Measurements from ENCODE around the gene PLEK. TPM values are rescaled to one million over a fixed set of nuclear protein-coding genes. Genes with fewer than 3 reads are reported as not detected.

PLEK gene
- total and polyA plus RNA-seq, 11 donors: 1.3 to 90.0 (median 3.1) TPM

DNA sequence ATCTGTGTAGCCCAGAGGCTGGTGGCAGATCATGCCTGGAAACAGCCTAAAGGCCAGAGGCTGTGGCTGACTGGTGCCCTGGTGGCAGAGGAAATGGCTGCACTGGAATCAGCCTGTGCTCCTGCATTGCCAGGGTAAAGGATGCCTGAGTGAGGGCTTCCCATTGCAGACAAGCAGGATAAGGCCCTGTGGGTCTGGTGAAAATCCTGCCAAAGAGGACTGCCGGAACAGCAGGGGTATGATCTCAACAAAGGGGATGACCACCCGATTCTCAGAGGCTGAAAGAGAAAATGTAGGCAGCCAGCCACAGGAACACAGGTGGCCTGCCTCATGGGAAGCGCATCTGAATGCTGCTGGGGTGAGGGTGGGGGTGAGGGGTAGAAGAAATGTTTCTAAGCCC lies 53.8 kb downstream of the PLEK start:
- H3K4me3 ChIP-seq: no peak overlapping the region
- H3K4me1 ChIP-seq: peaks cover 0 to 12% (median 0%) of the 10 kb centered on the region in 12 donors
- no peaks in the 10 kb centered on the region for H3K9me3 ChIP-seq
- TF ChIP-seq, protein P1, sequence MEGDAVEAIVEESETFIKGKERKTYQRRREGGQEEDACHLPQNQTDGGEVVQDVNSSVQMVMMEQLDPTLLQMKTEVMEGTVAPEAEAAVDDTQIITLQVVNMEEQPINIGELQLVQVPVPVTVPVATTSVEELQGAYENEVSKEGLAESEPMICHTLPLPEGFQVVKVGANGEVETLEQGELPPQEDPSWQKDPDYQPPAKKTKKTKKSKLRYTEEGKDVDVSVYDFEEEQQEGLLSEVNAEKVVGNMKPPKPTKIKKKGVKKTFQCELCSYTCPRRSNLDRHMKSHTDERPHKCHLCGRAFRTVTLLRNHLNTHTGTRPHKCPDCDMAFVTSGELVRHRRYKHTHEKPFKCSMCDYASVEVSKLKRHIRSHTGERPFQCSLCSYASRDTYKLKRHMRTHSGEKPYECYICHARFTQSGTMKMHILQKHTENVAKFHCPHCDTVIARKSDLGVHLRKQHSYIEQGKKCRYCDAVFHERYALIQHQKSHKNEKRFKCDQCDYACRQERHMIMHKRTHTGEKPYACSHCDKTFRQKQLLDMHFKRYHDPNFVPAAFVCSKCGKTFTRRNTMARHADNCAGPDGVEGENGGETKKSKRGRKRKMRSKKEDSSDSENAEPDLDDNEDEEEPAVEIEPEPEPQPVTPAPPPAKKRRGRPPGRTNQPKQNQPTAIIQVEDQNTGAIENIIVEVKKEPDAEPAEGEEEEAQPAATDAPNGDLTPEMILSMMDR (IDR thresholded peaks at IDR 0.05): no peak
- no peak for TF ChIP-seq POLR2A (IDR thresholded peaks at IDR 0.05)
- no peak overlapping the region for H3K27ac ChIP-seq
- DNase-seq: no peak
- no peaks in the 10 kb centered on the region for H3K27me3 ChIP-seq
- H3K36me3 ChIP-seq: no peaks in the 10 kb centered on the region
- WGBS, 4 donors: 80 to 100% (median 87%) methylated on average over 3 of the region's 3 CpGs
- ATAC-seq: no peak
- intact Hi-C loops (cut with DNase I): no loop called here

DNA sequence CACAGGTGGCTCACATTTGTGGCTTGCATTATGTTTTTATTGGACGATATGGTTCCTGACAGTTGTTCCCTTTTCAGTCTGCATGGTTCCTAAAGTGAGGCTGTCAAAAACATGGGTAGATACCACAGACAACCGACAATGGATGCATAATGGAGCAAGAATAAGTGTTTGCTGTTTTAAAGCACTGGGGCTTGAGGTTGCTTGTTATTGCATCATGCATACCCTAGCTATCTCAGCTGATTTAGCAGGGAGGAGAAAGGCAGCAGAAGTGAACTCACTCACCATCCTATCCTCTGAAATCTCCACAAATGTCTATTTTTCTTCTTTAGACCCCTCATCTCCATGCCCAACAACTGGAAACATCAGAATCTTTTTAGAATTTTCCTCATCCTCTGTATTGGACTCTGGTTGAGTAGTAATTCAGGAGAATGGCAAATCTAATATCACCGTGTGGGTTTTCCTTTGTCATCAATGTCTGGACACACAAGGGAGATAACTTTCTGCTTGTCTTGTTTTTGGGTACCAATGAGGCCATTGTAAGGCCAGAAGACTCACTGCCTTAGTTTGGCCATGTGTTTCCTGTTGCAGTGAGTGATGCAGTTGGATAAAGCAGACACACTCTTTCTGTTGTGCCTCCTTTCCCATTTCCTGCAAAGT lies 55.3 kb downstream of the PLEK start:
- DNase-seq: no peak
- Histone ChIP-seq H3K36me3 (no peaks in the 10 kb centered on the region), H3K4me1 (peaks cover 0 to 27% (median 0%) of the 10 kb centered on the region in 12 donors), H3K9me3 (no peaks in the 10 kb centered on the region), H3K4me3 (no peak overlapping the region), H3K27ac (no peak overlapping the region), H3K27me3 (no peaks in the 10 kb centered on the region)
- intact Hi-C loops (cut with DNase I): no loop called here
- WGBS, 4 donors: 57 to 69% (median 63%) methylated on average over 3 of the region's 3 CpGs
- TF ChIP-seq, protein P1 (IDR thresholded peaks at IDR 0.05): no peak
- no peak for TF ChIP-seq POLR2A (IDR thresholded peaks at IDR 0.05)
- ATAC-seq: no peak

DNA sequence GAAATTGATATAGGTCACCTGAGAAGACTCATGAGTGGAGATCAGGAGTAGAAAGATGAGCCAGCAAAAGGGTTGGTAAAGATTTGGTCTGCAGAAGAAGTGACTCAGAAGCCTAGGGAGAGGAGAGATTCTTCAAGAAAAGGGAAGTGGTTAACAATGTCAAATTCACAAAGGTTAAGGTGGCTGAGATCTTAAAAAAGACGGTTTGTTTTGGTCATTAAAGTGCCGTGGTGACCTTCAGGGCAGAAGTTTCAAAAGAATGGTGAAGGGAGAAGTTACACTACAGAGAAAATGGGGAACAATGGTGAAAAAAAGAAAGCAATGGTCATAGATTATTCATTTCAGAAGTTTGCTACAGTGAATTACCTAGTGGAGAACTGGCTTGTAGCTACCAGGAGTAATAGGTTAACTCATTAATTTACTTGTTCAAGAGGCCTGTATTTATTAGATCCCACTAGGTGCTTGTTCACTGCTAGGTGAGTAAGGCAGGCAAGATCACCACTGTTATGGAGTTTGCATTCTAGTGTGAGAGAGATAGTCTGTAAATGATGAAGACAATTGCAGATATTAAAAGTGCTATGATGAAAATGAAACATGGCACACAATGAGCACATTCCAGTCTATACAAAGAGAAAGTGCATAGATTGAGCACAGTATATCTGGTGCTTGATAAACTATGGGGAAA lies 59.0 kb downstream of the PLEK start:
- Histone ChIP-seq H3K27me3 (no peaks in the 10 kb centered on the region), H3K4me1 (peaks cover 0 to 50% (median 0%) of the 10 kb centered on the region in 12 donors), H3K27ac (peak overlapping the region in 1 of 12 donors; percentile 16), H3K36me3 (no peaks in the 10 kb centered on the region), H3K9me3 (no peaks in the 10 kb centered on the region), H3K4me3 (no peak overlapping the region)
- WGBS, 4 donors: 61 to 72% (median 68%) methylated on average over 2 of the region's 2 CpGs
- DNase-seq (no peak), ATAC-seq (no peak)
- intact Hi-C loops (cut with DNase I): no loop called here
- TF ChIP-seq, protein P1 (IDR thresholded peaks at IDR 0.05): no peak
- no peak for TF ChIP-seq POLR2A (IDR thresholded peaks at IDR 0.05)

DNA sequence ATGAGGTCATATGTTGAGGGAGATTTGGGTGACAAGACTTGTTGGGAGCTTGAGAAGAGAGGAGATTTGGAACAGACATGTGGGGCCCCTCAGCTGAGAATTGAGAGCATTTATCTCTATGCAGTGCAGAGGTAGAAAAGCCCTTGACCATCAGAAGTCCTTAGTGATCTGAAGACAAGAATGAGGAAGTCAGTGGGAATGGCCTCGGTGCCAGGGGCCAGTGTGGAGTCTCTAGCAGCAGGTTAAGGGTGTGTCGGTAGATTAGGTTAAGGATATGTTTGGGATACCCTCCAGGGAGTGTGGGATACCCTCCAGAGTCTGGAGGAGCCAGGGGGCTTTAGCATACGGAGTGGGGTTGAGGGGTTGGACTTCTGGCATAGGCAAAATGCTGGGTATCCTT lies 60.4 kb downstream of the PLEK start:
- Histone ChIP-seq H3K4me1 (peaks cover 0 to 50% (median 0%) of the 10 kb centered on the region in 12 donors), H3K36me3 (no peaks in the 10 kb centered on the region), H3K9me3 (no peaks in the 10 kb centered on the region), H3K27me3 (no peaks in the 10 kb centered on the region), H3K27ac (no peak overlapping the region), H3K4me3 (no peak overlapping the region)
- WGBS, 4 donors: 79 to 85% (median 81%) methylated on average over 3 of the region's 3 CpGs
- TF ChIP-seq, protein P1 (IDR thresholded peaks at IDR 0.05): no peak
- no peak for TF ChIP-seq POLR2A (IDR thresholded peaks at IDR 0.05)
- DNase-seq (no peak), ATAC-seq (no peak)
- intact Hi-C loops (cut with DNase I): no loop called here

Data from heart left ventricle (tissue), 16 donors.